Gastrocnemius medialis (tissue), 4 donors: ENCODE measurements around the gene PTAFR. TPM values are rescaled to one million over a fixed set of nuclear protein-coding genes. Genes with fewer than 3 reads are reported as not detected.

ENCODE experiments used
- ATAC-seq, 2 donors: fragments of 150-250 bp; one replicate each; pipeline ENCODE4 v1.9.1; 2016
- DNase-seq, 2 donors: peaks; one replicate each; pipeline ENCODE4 v3.0.0-alpha.2; 2019
- H3K27ac ChIP-seq, 4 donors: fragments of 200-600 bp; sonication (generic); 1 replicate in 1 of 4; 2 replicates in 3 of 4; pipeline ENCODE4 v1.5.1; 2016 to 2018; ENCODE audit warnings: mild to moderate bottlenecking in 2 of 4, moderate library complexity in 1 of 4
- H3K27me3 ChIP-seq, 3 donors: fragments of 200-600 bp; sonication (generic) in 2 of 3; 1 replicate in 1 of 3; 2 replicates in 2 of 3; pipeline versions ENCODE4 v1.5.1 to v1.6.0; 2016 to 2019; ENCODE audit warnings: mild to moderate bottlenecking in 1 of 3, moderate library complexity in 1 of 3
- H3K36me3 ChIP-seq, 2 donors: fragments of 200-600 bp; sonication (generic) in 1 of 2; one replicate each; pipeline ENCODE4 v1.5.1; 2017 to 2018
- H3K4me1 ChIP-seq, 2 donors: fragments of 200-600 bp; sonication (generic) in 1 of 2; one replicate each; pipeline ENCODE4 v1.5.1; 2016 to 2017; ENCODE audit warnings: mild to moderate bottlenecking in 2 of 2
- H3K4me3 ChIP-seq, 4 donors: fragments of 200-600 bp; sonication (generic) in 3 of 4; 1 replicate in 1 of 4; 2 replicates in 3 of 4; pipeline ENCODE4 v1.5.1; 2016 to 2019; ENCODE audit warnings: mild to moderate bottlenecking in 2 of 4
- H3K9me3 ChIP-seq, 3 donors: fragments of 200-600 bp; sonication (generic) in 2 of 3; 1 replicate in 1 of 3; 2 replicates in 2 of 3; pipeline ENCODE4 v1.5.1; 2016 to 2019
- CTCF ChIP-seq, 5 experiments: fragments of 450-650 bp in 3 of 5; fragments of 200-600 bp in 2 of 5; sonication (generic) in 2 of 5; IDR thresholded peaks in 4 of 5; conservative IDR thresholded peaks in 1 of 5; 1 replicate in 4 of 5; 2 replicates in 1 of 5; pipeline ENCODE4 v1.5.1; 2016 to 2019; ENCODE audit warnings: antibody characterized with exemption in 5 of 5, mild to moderate bottlenecking in 3 of 5, moderate library complexity in 3 of 5
- POLR2A ChIP-seq, 2 donors: fragments of 450-650 bp; IDR thresholded peaks; one replicate each; pipeline ENCODE4 v1.6.1; 2017; ENCODE audit warnings: antibody characterized with exemption in 2 of 2, mild to moderate bottlenecking in 2 of 2, moderate library complexity in 2 of 2
- in situ Hi-C, 4 donors: fragments of 200-750 bp; cut with MboI; loops; one replicate each; pipeline versions ENCODE4 v1.15.0 to v1.8.0; 2017; ENCODE audit warnings: low sequenced_read_pairs in 4 of 4
- intact Hi-C: fragments of 100-400 bp; cut with DNase I; formaldehyde crosslinking; loops from one replicate; pipeline ENCODE4 v1.15.1; 2023; ENCODE audit warnings: low total_unique reads
- total RNA-seq, 4 donors: library from RNA; depleted of rRNA; stranded (reverse); fragments of >200 nt; gene quantifications; one replicate each; pipeline versions ENCODE4 v1.1.0 to v1.2.3, GENCODE V29; 2016

PTAFR gene
- total RNA-seq, 4 donors from 2014 or later, result 0.76 to 1.5 (median 0.97) TPM

- ATAC-seq (no peak), DNase-seq (no peak)
- Histone ChIP-seq H3K27ac (no peak overlapping the region), H3K9me3 (no peaks in the 10 kb centered on the region), H3K4me1 (no peaks in the 10 kb centered on the region), H3K36me3 (no peaks in the 10 kb centered on the region), H3K27me3 (no peaks in the 10 kb centered on the region), H3K4me3 (no peak overlapping the region)
- intact Hi-C loops, result no loop called here
- TF ChIP-seq POLR2A (IDR thresholded peaks at IDR 0.05) (no peak), CTCF (IDR thresholded peaks at IDR 0.05 in 4 of 5, conservative IDR thresholded peaks at IDR 0.05 in 1 of 5) (no peak)
- in situ Hi-C loops, result no loop called here
Measured at GRCh38 chr1:28161751-28162150, 14.7 kb downstream of the PTAFR start.

GRCh38 chr1:28160782-28161266, 15.7 kb downstream of the PTAFR start:
- ATAC-seq (peak; percentile 39 to 60), DNase-seq (no peak)
- no peak for TF ChIP-seq CTCF (IDR thresholded peaks at IDR 0.05 in 4 of 5, conservative IDR thresholded peaks at IDR 0.05 in 1 of 5)
- H3K4me1 ChIP-seq, result no peaks in the 10 kb centered on the region
- H3K4me3 ChIP-seq, result no peak overlapping the region
- no peaks in the 10 kb centered on the region for H3K27me3 ChIP-seq
- H3K27ac ChIP-seq, result peak overlapping the region in 3 of 4 donors; percentile 12 to 52 (median 46)
- H3K36me3 ChIP-seq, result no peaks in the 10 kb centered on the region
- no peaks in the 10 kb centered on the region for H3K9me3 ChIP-seq
- intact Hi-C loops (no loop called here), in situ Hi-C loops (no loop called here)

GRCh38 chr1:28159680-28160079, 16.8 kb downstream of the PTAFR start:
- ATAC-seq (no peak), DNase-seq (no peak)
- Histone ChIP-seq H3K4me1 (no peaks in the 10 kb centered on the region), H3K27me3 (no peaks in the 10 kb centered on the region), H3K4me3 (no peak overlapping the region), H3K27ac (no peak overlapping the region), H3K36me3 (no peaks in the 10 kb centered on the region), H3K9me3 (no peaks in the 10 kb centered on the region)
- TF ChIP-seq POLR2A (IDR thresholded peaks at IDR 0.05) (no peak), CTCF (IDR thresholded peaks at IDR 0.05 in 4 of 5, conservative IDR thresholded peaks at IDR 0.05 in 1 of 5) (no peak)
- intact Hi-C loops, result no loop called here
- in situ Hi-C loops, result no loop called here

GRCh38 chr1:28159243-28159642, 17.2 kb downstream of the PTAFR start:
- H3K4me1 ChIP-seq, result no peaks in the 10 kb centered on the region
- no peaks in the 10 kb centered on the region for H3K36me3 ChIP-seq
- H3K27me3 ChIP-seq, result no peaks in the 10 kb centered on the region
- ATAC-seq (no peak), DNase-seq (no peak)
- H3K27ac ChIP-seq, result no peak overlapping the region
- in situ Hi-C loops, result no loop called here
- H3K9me3 ChIP-seq, result no peaks in the 10 kb centered on the region
- H3K4me3 ChIP-seq, result no peak overlapping the region
- intact Hi-C loops, result no loop called here
- TF ChIP-seq CTCF (IDR thresholded peaks at IDR 0.05 in 4 of 5, conservative IDR thresholded peaks at IDR 0.05 in 1 of 5) (no peak), POLR2A (IDR thresholded peaks at IDR 0.05) (no peak)

GRCh38 chr1:28157894-28158293, 18.6 kb downstream of the PTAFR start:
- DNase-seq (no peak), ATAC-seq (no peak)
- no peaks in the 10 kb centered on the region for H3K36me3 ChIP-seq
- no peaks in the 10 kb centered on the region for H3K27me3 ChIP-seq
- no peaks in the 10 kb centered on the region for H3K4me1 ChIP-seq
- H3K4me3 ChIP-seq, result no peak overlapping the region
- in situ Hi-C loops (no loop called here), intact Hi-C loops (no loop called here)
- TF ChIP-seq CTCF (IDR thresholded peaks at IDR 0.05 in 4 of 5, conservative IDR thresholded peaks at IDR 0.05 in 1 of 5), result no peak
- TF ChIP-seq POLR2A (IDR thresholded peaks at IDR 0.05), result no peak
- no peak overlapping the region for H3K27ac ChIP-seq
- no peaks in the 10 kb centered on the region for H3K9me3 ChIP-seq
